Ascending aorta (tissue), 2 donors: Measurements from ENCODE around the gene MAP3K5. TPM values are rescaled to one million over a fixed set of nuclear protein-coding genes. Genes with fewer than 3 reads are reported as not detected.

Source experiments
- DNase-seq, 2 donors: peaks; one replicate each; pipeline ENCODE4 v3.0.0-alpha.2; 2019; ENCODE audit warnings: low spot score in 2 of 2
- H3K27ac ChIP-seq, 2 donors: fragments of 200-600 bp; sonication (generic); one replicate each; pipeline ENCODE4 v1.5.1; 2016 to 2017; ENCODE audit warnings: mild to moderate bottlenecking in 1 of 2
- H3K27me3 ChIP-seq: fragments of 200-600 bp; sonication (generic); one replicate; pipeline ENCODE4 v1.5.1; 2017
- H3K36me3 ChIP-seq, 2 donors: fragments of 200-600 bp; sonication (generic); one replicate each; pipeline ENCODE4 v1.5.1; 2016
- H3K4me1 ChIP-seq, 2 donors: fragments of 200-600 bp; sonication (generic); one replicate each; pipeline ENCODE4 v1.5.1; 2016 to 2017; ENCODE audit warnings: mild to moderate bottlenecking in 1 of 2
- H3K4me3 ChIP-seq, 2 donors: fragments of 200-600 bp; sonication (generic); one replicate each; pipeline ENCODE4 v1.5.1; 2016 to 2017; ENCODE audit warnings: mild to moderate bottlenecking in 1 of 2
- H3K9me3 ChIP-seq, 2 donors: fragments of 200-600 bp; sonication (generic); one replicate each; pipeline ENCODE4 v1.5.1; 2016
- CTCF ChIP-seq, 3 experiments: fragments of 200-600 bp in 2 of 3; fragments of 450-650 bp in 1 of 3; sonication (generic) in 2 of 3; IDR thresholded peaks; one replicate each; pipeline ENCODE4 v1.5.1; 2016 to 2019; ENCODE audit warnings: antibody characterized with exemption in 3 of 3, mild to moderate bottlenecking in 1 of 3, moderate library complexity in 1 of 3
- intact Hi-C: fragments of 100-400 bp; cut with DNase I; formaldehyde crosslinking; loops from one replicate; pipeline ENCODE4 v1.15.1; 2023
- total RNA-seq: library from RNA; depleted of rRNA; stranded (reverse); fragments of >200 nt; gene quantifications from one replicate; pipeline ENCODE4 v1.1.0, GENCODE V29; 2016

The MAP3K5 gene
- total RNA-seq, 1 donor from 2014 or later = 40.9 TPM

- no peak overlapping the region for H3K27ac ChIP-seq
- intact Hi-C loops = no loop called here
- no peak for DNase-seq
Measured at GRCh38 chr6:136769124-136769523, 23.2 kb downstream of the MAP3K5 start.

GRCh38 chr6:136767570-136768309 lies 24.5 kb downstream of the MAP3K5 start:
- no peaks in the 10 kb centered on the region for H3K27me3 ChIP-seq
- no peak for TF ChIP-seq CTCF (IDR thresholded peaks at IDR 0.05)
- DNase-seq = no peak
- H3K27ac ChIP-seq = no peak overlapping the region
- H3K9me3 ChIP-seq = no peaks in the 10 kb centered on the region
- H3K36me3 ChIP-seq = no peaks in the 10 kb centered on the region
- intact Hi-C loops = no loop called here
- H3K4me1 ChIP-seq = peaks cover 7 to 58% of the 10 kb centered on the region in 2 donors
- no peak overlapping the region for H3K4me3 ChIP-seq

More at GRCh38 chr6:136769124-136769523, 23.2 kb downstream of the MAP3K5 start:
- H3K27me3 ChIP-seq = no peaks in the 10 kb centered on the region
- no peaks in the 10 kb centered on the region for H3K36me3 ChIP-seq
- peaks cover 19 to 65% of the 10 kb centered on the region in 2 donors for H3K4me1 ChIP-seq
- H3K4me3 ChIP-seq = no peak overlapping the region
- no peak for TF ChIP-seq CTCF (IDR thresholded peaks at IDR 0.05)
- H3K9me3 ChIP-seq = no peaks in the 10 kb centered on the region

- Histone ChIP-seq H3K36me3 (no peaks in the 10 kb centered on the region), H3K4me1 (peaks cover 7 to 58% of the 10 kb centered on the region in 2 donors), H3K9me3 (no peaks in the 10 kb centered on the region), H3K27me3 (no peaks in the 10 kb centered on the region), H3K4me3 (no peak overlapping the region), H3K27ac (no peak overlapping the region)
- TF ChIP-seq CTCF (IDR thresholded peaks at IDR 0.05) = no peak
- no peak for DNase-seq
- intact Hi-C loops = no loop called here
Measured at GRCh38 chr6:136767103-136767502, 25.2 kb downstream of the MAP3K5 start.

DNA sequence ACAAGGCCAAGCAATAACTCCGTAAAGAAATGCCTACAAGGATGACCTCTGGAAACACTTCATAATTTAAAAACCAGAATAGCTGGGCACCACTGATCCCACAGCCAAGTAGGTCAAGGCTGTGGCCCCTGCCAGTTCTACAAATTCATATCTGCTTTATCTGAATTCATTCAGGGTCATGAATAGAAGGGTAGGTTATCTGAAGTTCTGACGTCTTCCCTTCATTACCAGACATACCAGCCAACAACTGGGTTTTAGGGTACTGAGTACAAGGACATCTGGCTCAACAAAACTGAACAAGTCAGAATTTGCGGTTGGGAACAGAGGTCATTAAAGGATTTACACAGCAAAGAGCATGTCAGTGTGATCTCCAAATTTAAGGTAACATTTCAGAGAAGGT lies 26.0 kb downstream of the MAP3K5 start:
- Histone ChIP-seq H3K4me3 (no peak overlapping the region), H3K4me1 (peaks cover 8 to 57% of the 10 kb centered on the region in 2 donors), H3K36me3 (no peaks in the 10 kb centered on the region), H3K9me3 (no peaks in the 10 kb centered on the region), H3K27me3 (no peaks in the 10 kb centered on the region), H3K27ac (no peak overlapping the region)
- TF ChIP-seq CTCF (IDR thresholded peaks at IDR 0.05) = no peak
- no peak for DNase-seq
- intact Hi-C loops = no loop called here

DNA sequence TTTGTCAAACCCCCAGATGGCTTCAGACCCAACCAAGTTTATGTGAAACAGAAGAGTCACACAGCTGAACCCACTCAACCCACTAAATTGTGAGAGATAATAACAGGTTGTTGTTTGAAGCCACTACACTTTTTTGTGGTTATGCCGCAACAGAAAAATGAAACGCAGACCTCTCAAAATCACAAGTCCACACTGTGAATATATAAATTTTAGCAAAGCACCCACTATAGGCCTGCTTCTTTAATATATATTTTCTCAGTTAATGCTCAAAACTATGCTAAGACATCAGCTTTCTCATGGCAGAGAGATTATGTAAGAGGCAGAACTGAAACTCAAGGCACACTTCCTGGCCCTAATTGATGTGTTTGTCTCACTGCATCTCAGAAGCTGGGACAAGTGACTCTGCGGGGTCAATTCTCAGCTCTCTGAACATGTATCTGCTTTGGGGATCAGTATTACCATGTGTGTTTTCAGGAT lies 27.7 kb downstream of the MAP3K5 start:
- no peak overlapping the region for H3K4me3 ChIP-seq
- intact Hi-C loops = no loop called here
- H3K9me3 ChIP-seq = no peaks in the 10 kb centered on the region
- DNase-seq = no peak
- H3K27ac ChIP-seq = peak overlapping the region in 1 of 2 donors; percentile 74
- peaks cover 10 to 61% of the 10 kb centered on the region in 2 donors for H3K4me1 ChIP-seq
- H3K36me3 ChIP-seq = no peaks in the 10 kb centered on the region
- no peaks in the 10 kb centered on the region for H3K27me3 ChIP-seq
- no peak for TF ChIP-seq CTCF (IDR thresholded peaks at IDR 0.05)
